Osteoblast (primary cell): ENCODE results near the gene CPSF2. TPM values are rescaled to one million over a fixed set of nuclear protein-coding genes. Genes with fewer than 3 reads are reported as not detected.

Experiments used
- DNase-seq: peaks from one replicate; pipeline ENCODE4 v3.0.0; 2011; ENCODE audit warnings: low spot score, mixed read lengths; ENCODE audit not compliant: insufficient read length; ENCODE audit errors: missing footprints
- H2AFZ ChIP-seq: 2 replicates; pipeline ENCODE4 v1.6.0; 2011; ENCODE audit warnings: mild to moderate bottlenecking, low read length
- H3K27ac ChIP-seq: 2 replicates; pipeline ENCODE4 v1.5.1; 2011; ENCODE audit warnings: mild to moderate bottlenecking, low read depth, low read length, moderate library complexity
- H3K27me3 ChIP-seq: 2 replicates; pipeline ENCODE4 v1.6.0; 2012; ENCODE audit warnings: mild to moderate bottlenecking, control low read depth, inconsistent platforms, low read length, moderate library complexity; ENCODE audit not compliant: insufficient read depth
- H3K36me3 ChIP-seq: 2 replicates; pipeline ENCODE4 v1.5.1; 2011; ENCODE audit warnings: mild to moderate bottlenecking, low read length, control low read depth, moderate library complexity; ENCODE audit not compliant: insufficient read depth
- H3K4me1 ChIP-seq: 2 replicates; pipeline ENCODE4 v1.5.1; 2011; ENCODE audit warnings: mild to moderate bottlenecking, low read length, control low read depth, moderate library complexity; ENCODE audit not compliant: insufficient read depth
- H3K4me2 ChIP-seq: 2 replicates; pipeline ENCODE4 v1.6.0; 2011; ENCODE audit warnings: mild to moderate bottlenecking, low read length; ENCODE audit not compliant: insufficient read depth
- H3K4me3 ChIP-seq: fragments of 200-600 bp; sonication (generic); 3 replicates; pipeline ENCODE4 v1.5.1; 2012; ENCODE audit warnings: mild to moderate bottlenecking, low read length, inconsistent platforms; ENCODE audit not compliant: insufficient read depth
- H3K79me2 ChIP-seq: 2 replicates; pipeline ENCODE4 v1.6.0; 2012; ENCODE audit warnings: mild to moderate bottlenecking, low read length, control low read depth, inconsistent platforms; ENCODE audit not compliant: insufficient read depth
- H3K9me3 ChIP-seq: 2 replicates; pipeline ENCODE4 v1.5.1; 2011; ENCODE audit warnings: low read depth, low read length, control low read depth
- H4K20me1 ChIP-seq: 2 replicates; pipeline ENCODE4 v1.6.0; 2012; ENCODE audit warnings: mild to moderate bottlenecking, low read length, control low read depth; ENCODE audit not compliant: insufficient read depth
- total RNA-seq: library from RNA; depleted of rRNA; stranded (reverse); fragments of >200 nt; gene quantifications from 2 replicates; pipeline ENCODE4 v1.2.3, GENCODE V29; 2012
- TF ChIP-seq, protein P1 (sequence below): IDR thresholded peaks from 2 replicates; pipeline ENCODE4 v1.5.1; 2011; ENCODE audit warnings: mild to moderate bottlenecking, low read depth, low read length, moderate library complexity; ENCODE audit errors: extremely low read depth

The CPSF2 gene
- total RNA-seq, 1 donor, result 47.8 TPM

DNA sequence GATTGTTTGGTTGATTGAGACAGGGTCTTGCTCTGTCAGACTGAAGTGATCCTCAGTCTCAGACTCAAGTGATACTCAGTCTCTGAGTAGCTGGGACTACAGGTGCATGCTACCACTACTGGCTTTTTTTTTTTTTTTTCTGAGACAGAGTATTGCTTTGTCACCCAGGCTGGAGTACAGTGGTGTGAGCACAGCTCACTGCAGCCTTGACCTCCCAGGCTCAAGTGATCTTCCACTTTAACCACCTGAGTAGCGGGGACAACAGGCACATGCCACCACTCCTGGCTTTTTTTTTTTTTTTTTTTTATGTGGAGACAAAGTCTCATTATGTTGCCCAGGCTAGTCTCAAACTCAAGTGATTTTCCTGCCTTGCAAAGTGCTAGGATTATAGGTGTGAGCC lies 31.8 kb downstream of the CPSF2 start:
- H3K27me3 ChIP-seq, result no peaks in the 10 kb centered on the region
- H3K4me1 ChIP-seq, result peaks cover 12% of the 10 kb centered on the region

DNA sequence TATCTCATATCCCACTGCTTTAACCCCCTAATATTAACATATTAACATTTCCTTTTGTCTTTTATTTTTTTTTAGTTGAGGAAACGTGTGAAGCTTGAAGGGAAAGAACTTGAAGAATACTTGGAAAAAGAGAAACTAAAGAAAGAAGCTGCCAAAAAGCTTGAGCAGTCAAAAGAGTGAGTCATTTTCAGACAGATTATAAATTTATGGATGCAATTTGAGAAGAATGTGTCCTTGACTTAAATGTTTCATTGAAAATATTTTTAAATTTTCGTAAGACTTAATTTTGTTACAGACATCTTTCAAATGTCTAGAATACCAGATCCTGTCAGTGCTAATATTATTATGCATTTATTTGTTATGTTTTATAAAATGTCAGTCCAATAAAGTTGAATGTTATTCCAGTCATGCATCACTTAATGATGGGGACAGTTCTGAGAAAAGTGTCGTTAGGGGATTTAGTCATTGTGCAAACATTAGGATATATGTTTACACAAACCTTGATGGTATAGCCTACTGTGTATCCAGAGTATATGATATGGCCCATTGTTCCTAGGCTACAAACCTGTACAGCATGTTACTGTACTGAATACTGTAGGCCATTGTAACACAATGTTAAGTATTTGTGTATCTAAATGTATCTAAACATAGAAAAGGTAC lies 32.6 kb downstream of the CPSF2 start:
- Histone ChIP-seq H3K9me3 (no peaks in the 10 kb centered on the region), H3K36me3 (peaks cover 49% of the 10 kb centered on the region), H3K4me1 (peaks cover 12% of the 10 kb centered on the region), H3K4me2 (peak overlapping the region; percentile 39), H3K27ac (peak overlapping the region; percentile 42), H3K27me3 (no peaks in the 10 kb centered on the region), H3K4me3 (no peak overlapping the region), H3K79me2 (no peaks in the 10 kb centered on the region), H2AFZ (no peak overlapping the region), H4K20me1 (no peaks in the 10 kb centered on the region)
- TF ChIP-seq, protein P1, sequence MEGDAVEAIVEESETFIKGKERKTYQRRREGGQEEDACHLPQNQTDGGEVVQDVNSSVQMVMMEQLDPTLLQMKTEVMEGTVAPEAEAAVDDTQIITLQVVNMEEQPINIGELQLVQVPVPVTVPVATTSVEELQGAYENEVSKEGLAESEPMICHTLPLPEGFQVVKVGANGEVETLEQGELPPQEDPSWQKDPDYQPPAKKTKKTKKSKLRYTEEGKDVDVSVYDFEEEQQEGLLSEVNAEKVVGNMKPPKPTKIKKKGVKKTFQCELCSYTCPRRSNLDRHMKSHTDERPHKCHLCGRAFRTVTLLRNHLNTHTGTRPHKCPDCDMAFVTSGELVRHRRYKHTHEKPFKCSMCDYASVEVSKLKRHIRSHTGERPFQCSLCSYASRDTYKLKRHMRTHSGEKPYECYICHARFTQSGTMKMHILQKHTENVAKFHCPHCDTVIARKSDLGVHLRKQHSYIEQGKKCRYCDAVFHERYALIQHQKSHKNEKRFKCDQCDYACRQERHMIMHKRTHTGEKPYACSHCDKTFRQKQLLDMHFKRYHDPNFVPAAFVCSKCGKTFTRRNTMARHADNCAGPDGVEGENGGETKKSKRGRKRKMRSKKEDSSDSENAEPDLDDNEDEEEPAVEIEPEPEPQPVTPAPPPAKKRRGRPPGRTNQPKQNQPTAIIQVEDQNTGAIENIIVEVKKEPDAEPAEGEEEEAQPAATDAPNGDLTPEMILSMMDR, result no peak
- DNase-seq, result peak; percentile 68

More for the DNA sequence above, 31.8 kb downstream of the CPSF2 start:
- no peak overlapping the region for H2AFZ ChIP-seq
- DNase-seq, result no peak
- peak overlapping the region; percentile 42 for H3K27ac ChIP-seq
- TF ChIP-seq, protein P1, result no peak
- peaks cover 50% of the 10 kb centered on the region for H3K36me3 ChIP-seq
- no peak overlapping the region for H3K4me3 ChIP-seq
- H3K4me2 ChIP-seq, result peak overlapping the region; percentile 39
- H3K79me2 ChIP-seq, result peaks cover 3% of the 10 kb centered on the region
- no peaks in the 10 kb centered on the region for H4K20me1 ChIP-seq
- H3K9me3 ChIP-seq, result no peaks in the 10 kb centered on the region

DNA sequence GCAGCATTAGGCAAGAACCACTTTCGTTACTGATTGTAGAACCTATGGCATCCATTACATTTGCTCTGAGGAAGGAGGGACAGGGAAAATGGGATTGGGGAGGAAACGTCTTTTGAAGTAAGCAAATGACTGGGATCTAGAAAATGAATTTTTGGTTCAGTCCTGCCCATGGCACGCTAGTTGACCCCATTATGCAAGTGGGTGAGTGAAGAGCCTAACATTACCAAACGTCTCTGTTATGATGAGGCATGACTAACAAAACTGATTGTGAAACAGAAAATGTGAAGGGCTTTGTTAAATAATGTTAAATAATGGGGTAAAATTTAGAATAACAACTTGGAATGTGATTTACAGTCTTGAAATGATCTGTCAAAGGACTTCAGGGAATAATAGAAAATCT lies 38.9 kb downstream of the CPSF2 start:
- Histone ChIP-seq H3K4me3 (no peak overlapping the region), H3K79me2 (no peaks in the 10 kb centered on the region), H3K27ac (peak overlapping the region; percentile 72), H3K4me2 (peak overlapping the region; percentile 52), H3K36me3 (peaks cover 69% of the 10 kb centered on the region), H3K27me3 (no peaks in the 10 kb centered on the region), H3K4me1 (peaks cover 13% of the 10 kb centered on the region), H4K20me1 (no peaks in the 10 kb centered on the region), H3K9me3 (no peaks in the 10 kb centered on the region), H2AFZ (peak overlapping the region; percentile 45)
- TF ChIP-seq, protein P1, result no peak
- peak; percentile 62 for DNase-seq

DNA sequence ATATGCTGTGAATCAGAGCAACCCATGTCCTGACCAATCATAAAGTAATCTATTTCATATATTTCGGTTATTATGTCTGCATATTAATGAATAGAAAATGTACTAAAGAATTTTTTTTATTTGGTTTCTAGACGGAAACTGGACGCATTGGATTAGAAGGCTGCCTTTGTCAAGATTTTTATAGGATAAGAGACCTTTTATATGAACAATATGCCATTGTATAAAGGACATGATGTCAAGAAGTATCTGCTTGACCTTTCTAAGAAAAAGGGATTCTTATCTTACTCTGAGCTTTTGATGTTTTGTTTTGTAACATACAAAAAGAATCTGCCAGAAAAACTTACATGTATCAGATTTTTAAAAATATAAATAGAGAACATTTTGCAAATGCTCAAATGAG lies 39.8 kb downstream of the CPSF2 start:
- Histone ChIP-seq H3K4me2 (no peak overlapping the region), H2AFZ (no peak overlapping the region), H3K4me3 (no peak overlapping the region), H3K27me3 (no peaks in the 10 kb centered on the region), H3K79me2 (no peaks in the 10 kb centered on the region), H3K36me3 (peaks cover 66% of the 10 kb centered on the region), H3K4me1 (peaks cover 13% of the 10 kb centered on the region), H4K20me1 (no peaks in the 10 kb centered on the region), H3K9me3 (no peaks in the 10 kb centered on the region), H3K27ac (peak overlapping the region; percentile 72)
- TF ChIP-seq, protein P1, result no peak
- no peak for DNase-seq
